ENCODE data around the gene BSND.
"Not testable (repeated sequence)": the region's sequence is repeated elsewhere in the genome, so short reads cannot be mapped to it uniquely, and the experiment has no call there.

The BSND gene

GRCh38 chr1:55015731-55016620, 17.2 kb downstream of the BSND start:
- DNase-seq (ENCODE audit: low read depth in 2 of 2) = no peak

GRCh38 chr1:55018395-55018794, 19.7 kb downstream of the BSND start:
- no peak for DNase-seq (ENCODE audit: low read depth in 2 of 2)

GRCh38 chr1:55021942-55022546, 23.3 kb downstream of the BSND start:
- peak; percentile 41 to 49 for DNase-seq (ENCODE audit: low read depth in 2 of 2)

GRCh38 chr1:55024163-55024562, 25.4 kb downstream of the BSND start:
- not testable (repeated sequence) for DNase-seq (ENCODE audit: low read depth in 2 of 2)

- not testable (repeated sequence) for DNase-seq (ENCODE audit: low read depth in 2 of 2)
Measured at GRCh38 chr1:55026682-55027081, 27.9 kb downstream of the BSND start.

GRCh38 chr1:55031098-55031497, 32.4 kb downstream of the BSND start:
- not testable (repeated sequence) for DNase-seq (ENCODE audit: low read depth in 2 of 2)

- no peak for DNase-seq (ENCODE audit: low read depth in 2 of 2)
Measured at GRCh38 chr1:55033265-55033614, 34.5 kb downstream of the BSND start.

- DNase-seq (ENCODE audit: low read depth in 2 of 2) = no peak
Measured at GRCh38 chr1:55034476-55035133, 35.9 kb downstream of the BSND start.

- DNase-seq (ENCODE audit: low read depth in 2 of 2) = no peak
Measured at GRCh38 chr1:55035904-55036303, 37.2 kb downstream of the BSND start.

GRCh38 chr1:55037733-55038551, 39.2 kb downstream of the BSND start:
- DNase-seq (ENCODE audit: low read depth in 2 of 2) = no peak

- no peak for DNase-seq (ENCODE audit: low read depth in 2 of 2)
Measured at GRCh38 chr1:55038552-55038838, 39.8 kb downstream of the BSND start.

GRCh38 chr1:55038974-55039341, 40.2 kb downstream of the BSND start:
- no peak for DNase-seq (ENCODE audit: low read depth in 2 of 2)

GRCh38 chr1:55039342-55040082, 40.8 kb downstream of the BSND start, which contains the start of gene PCSK9:
PCSK9 (plus strand) TSS chr1:55039548; CDS start chr1:55039838, 290 bp downstream.
- DNase-seq (ENCODE audit: low read depth in 2 of 2) = no peak

- DNase-seq (ENCODE audit: low read depth in 2 of 2) = no peak
Measured at GRCh38 chr1:55040083-55040932, 41.6 kb downstream of the BSND start.

- no peak for DNase-seq (ENCODE audit: low read depth in 2 of 2)
Measured at GRCh38 chr1:55040933-55041494, 42.3 kb downstream of the BSND start.

- DNase-seq (ENCODE audit: low read depth in 2 of 2) = no peak
Measured at GRCh38 chr1:55041613-55042012, 42.9 kb downstream of the BSND start.

- no peak for DNase-seq (ENCODE audit: low read depth in 2 of 2)
Measured at GRCh38 chr1:55043011-55043410, 44.3 kb downstream of the BSND start.

- DNase-seq (ENCODE audit: low read depth in 2 of 2) = no peak
Measured at GRCh38 chr1:55043726-55044125, 45.0 kb downstream of the BSND start.

- no peak for DNase-seq (ENCODE audit: low read depth in 2 of 2)
Measured at GRCh38 chr1:55044617-55045397, 46.1 kb downstream of the BSND start.
